GM10847 (cell line): ENCODE results near the gene C3orf18.

ENCODE experiments used
- POLR2A ChIP-seq: IDR thresholded peaks from 2 replicates; pipeline ENCODE4 v1.6.1; 2011; ENCODE audit not compliant: insufficient read length; ENCODE audit errors: extremely low read depth

The C3orf18 gene

GRCh38 chr3:50551054-50551659 is 16.4 kb downstream of the C3orf18 start:
- TF ChIP-seq POLR2A = no peak

DNA sequence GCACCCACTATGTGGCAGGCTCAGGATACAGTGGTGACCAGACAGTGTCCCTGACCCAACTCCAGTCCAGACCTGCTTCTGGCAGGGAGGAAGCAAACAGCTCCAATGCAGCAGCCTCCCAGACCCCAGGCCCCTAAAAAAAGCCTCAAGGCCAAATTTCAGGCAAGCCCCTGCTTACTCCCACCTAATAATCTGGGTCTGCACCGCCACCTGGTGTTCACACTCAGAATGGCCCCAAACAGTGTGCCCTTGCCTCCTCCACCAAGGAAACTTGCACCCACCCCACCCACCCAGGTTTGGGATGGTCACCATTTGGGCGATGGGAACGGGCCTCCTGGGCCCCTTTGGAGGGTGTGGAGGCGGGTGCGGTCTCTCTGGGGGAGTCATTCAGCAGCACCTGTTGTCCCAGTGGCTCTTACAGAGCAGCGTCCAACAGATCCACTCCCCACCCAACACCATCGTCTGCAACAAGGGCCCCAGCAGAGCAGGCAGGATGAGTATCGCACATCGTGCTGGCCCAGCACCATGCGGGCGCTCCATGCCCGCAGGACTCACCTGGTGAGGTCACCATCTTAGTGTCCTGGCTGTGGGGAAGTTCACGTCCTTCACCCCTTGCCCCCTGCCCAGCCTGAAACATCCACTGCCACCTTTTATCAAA is 17.3 kb downstream of the C3orf18 start:
- TF ChIP-seq POLR2A = no peak

DNA sequence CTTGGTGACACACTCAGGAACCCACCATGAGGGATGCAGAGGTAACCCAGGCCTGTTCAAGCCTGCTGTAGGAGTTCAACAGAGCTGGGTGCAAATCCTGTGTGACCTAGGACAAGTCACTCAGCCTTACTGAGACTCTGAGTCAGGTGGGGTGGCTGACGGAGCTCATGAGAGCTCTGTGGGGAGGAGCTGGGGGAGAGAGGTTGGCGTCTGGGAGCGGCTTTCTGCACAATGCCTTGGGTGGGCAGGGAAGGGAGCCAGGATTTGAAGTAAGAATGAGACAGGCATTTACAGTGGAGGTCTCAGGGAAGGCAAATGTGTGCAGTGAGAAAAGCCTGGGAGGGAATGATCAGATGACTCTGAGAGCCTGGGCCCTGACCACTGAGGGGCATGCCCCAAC is 18.3 kb downstream of the C3orf18 start:
- no peak for TF ChIP-seq POLR2A

DNA sequence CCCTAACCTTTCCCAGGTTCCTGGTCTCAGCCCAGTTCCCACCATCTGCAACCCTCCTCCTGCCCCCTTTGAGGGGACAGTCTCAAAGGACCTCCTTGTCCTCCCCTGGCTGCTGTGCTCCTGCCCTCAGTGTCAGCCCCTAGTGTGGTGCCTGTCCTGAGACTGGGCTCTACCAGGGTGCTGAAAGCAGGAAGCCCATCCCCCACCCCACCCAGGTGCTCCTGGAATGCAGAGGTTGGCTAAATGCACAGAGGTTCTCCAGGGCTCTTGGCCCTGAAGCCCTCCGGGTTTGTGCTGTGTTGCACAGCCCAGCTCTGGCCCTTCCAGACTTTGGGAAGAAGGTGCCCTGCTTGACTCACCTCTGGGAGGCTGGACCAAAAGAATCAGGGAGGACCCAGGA is 21.8 kb downstream of the C3orf18 start:
- no peak for TF ChIP-seq POLR2A

GRCh38 chr3:50542177-50543034 is 25.1 kb downstream of the C3orf18 start:
- no peak for TF ChIP-seq POLR2A

- no peak for TF ChIP-seq POLR2A
These were observed 27.9 kb downstream of the C3orf18 start for GRCh38 chr3:50539356-50540286.

DNA sequence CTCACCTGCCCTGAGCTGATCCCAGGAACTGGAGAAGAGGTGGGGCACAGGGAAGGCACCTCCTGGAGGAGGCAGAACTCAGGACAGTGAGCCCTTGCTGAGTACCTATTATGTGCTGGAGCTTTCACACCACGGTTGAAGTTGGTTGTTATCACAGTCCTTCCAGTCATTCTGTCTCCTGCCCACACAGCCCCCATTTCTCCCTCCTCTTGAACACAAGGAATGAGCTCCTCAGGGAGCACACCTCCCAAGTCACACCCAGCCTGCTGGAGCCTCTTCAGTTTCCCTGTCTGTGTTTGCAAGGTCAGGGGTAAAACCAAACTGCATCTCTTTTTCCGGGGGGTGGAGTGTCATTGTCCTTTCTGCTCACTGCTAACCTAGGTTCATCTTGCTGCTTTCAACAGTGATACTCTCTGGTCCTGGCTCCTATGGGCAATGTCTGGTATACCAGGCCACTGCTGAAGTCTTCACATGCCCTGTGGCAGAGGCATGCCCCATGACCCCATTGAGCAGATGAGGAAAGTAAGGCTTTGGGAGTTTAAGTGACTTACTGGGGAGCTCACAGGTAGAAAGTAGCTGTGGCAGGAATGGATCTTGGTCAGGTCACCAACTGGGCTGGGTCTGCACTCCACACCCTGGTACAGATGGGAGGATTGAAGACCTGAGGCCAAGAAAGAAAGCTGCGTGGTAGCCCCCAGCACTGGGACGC is 30.0 kb downstream of the C3orf18 start:
- TF ChIP-seq POLR2A = no peak

- TF ChIP-seq POLR2A = no peak
These were observed 30.9 kb downstream of the C3orf18 start for GRCh38 chr3:50536471-50537180.

GRCh38 chr3:50534681-50535330 is 32.7 kb downstream of the C3orf18 start:
- no peak for TF ChIP-seq POLR2A

GRCh38 chr3:50533807-50534461 is 33.6 kb downstream of the C3orf18 start:
- TF ChIP-seq POLR2A = no peak

- TF ChIP-seq POLR2A = no peak
These were observed 34.2 kb downstream of the C3orf18 start for GRCh38 chr3:50533316-50533715.

- TF ChIP-seq POLR2A = no peak
These were observed 35.4 kb downstream of the C3orf18 start for GRCh38 chr3:50532062-50532705.
